22Rv1 (cell line): ENCODE measurements around the gene TXNDC15.

ENCODE experiments used
- ZFX ChIP-seq: fragments of 450-650 bp; IDR thresholded peaks from 2 replicates; pipeline ENCODE4 v1.6.1; 2017; ENCODE audit warnings: antibody characterized with exemption, borderline replicate concordance
- TF ChIP-seq, protein P1 (sequence below): fragments of 450-650 bp; IDR thresholded peaks from 2 replicates; pipeline ENCODE4 v1.5.1; 2017; ENCODE audit warnings: mild to moderate bottlenecking

DNA sequence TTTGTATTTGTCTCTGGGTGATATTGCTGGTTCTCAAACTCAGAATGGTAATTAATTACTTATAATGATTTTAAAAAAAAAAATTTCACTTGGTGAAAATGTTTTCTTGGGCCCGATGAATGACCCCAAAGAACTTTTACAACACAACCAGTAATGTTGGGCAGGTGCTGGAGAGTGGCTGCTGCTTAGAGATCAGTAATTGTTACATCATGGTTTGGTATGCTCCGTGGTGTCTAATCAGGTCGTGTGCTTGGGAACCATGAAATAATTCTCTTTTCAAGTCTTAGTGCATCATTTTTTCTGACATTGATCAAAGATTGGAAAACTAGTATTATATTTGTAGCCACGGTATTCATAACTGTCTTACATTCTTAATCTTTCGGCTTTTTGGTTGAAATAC, 60.0 kb downstream of the TXNDC15 start:
- TF ChIP-seq, protein P1, sequence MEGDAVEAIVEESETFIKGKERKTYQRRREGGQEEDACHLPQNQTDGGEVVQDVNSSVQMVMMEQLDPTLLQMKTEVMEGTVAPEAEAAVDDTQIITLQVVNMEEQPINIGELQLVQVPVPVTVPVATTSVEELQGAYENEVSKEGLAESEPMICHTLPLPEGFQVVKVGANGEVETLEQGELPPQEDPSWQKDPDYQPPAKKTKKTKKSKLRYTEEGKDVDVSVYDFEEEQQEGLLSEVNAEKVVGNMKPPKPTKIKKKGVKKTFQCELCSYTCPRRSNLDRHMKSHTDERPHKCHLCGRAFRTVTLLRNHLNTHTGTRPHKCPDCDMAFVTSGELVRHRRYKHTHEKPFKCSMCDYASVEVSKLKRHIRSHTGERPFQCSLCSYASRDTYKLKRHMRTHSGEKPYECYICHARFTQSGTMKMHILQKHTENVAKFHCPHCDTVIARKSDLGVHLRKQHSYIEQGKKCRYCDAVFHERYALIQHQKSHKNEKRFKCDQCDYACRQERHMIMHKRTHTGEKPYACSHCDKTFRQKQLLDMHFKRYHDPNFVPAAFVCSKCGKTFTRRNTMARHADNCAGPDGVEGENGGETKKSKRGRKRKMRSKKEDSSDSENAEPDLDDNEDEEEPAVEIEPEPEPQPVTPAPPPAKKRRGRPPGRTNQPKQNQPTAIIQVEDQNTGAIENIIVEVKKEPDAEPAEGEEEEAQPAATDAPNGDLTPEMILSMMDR: no peak
- TF ChIP-seq ZFX: no peak
